Ramos (cell line): ENCODE measurements around the gene EEPD1.
"Not testable (repeated sequence)": the region's sequence is repeated elsewhere in the genome, so short reads cannot be mapped to it uniquely, and the experiment has no call there.

ENCODE experiments used
- in situ Hi-C: fragments of 300-500 bp; cut with MboI; formaldehyde crosslinking; loops from one replicate; pipeline ENCODE4 v1.14.3; 2022; ENCODE audit warnings: low sequenced_read_pairs; ENCODE audit not compliant: unreplicated experiment

Gene EEPD1

DNA sequence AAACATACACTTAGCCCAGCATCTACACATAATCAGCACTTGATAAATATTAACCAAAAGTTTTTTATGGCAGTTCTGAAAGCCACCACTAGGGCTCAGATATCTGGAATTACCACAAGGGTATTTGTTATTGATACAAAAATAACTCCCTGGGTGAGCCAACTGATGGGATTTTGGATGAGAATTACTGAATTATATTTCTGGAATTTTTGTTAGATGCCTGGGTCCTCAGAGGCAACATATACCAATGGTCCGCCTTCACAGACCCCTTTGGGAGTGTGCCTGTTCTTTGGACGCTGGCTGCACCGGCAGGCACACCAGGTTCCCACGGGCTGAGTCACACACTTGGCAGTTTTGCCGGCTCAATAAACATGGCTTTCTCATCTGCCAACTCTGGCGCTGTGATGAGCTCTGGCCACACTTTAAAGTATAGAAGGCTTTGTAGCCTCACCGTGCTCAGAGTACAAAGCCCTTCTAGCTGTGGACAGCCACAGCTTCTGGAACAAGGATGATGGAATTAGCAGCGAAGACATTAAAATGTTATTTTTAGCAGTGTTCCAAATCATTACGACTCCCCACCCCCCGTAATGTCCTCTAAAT, 24.5 kb upstream of the EEPD1 start:
- in situ Hi-C loops, result no loop called here

DNA sequence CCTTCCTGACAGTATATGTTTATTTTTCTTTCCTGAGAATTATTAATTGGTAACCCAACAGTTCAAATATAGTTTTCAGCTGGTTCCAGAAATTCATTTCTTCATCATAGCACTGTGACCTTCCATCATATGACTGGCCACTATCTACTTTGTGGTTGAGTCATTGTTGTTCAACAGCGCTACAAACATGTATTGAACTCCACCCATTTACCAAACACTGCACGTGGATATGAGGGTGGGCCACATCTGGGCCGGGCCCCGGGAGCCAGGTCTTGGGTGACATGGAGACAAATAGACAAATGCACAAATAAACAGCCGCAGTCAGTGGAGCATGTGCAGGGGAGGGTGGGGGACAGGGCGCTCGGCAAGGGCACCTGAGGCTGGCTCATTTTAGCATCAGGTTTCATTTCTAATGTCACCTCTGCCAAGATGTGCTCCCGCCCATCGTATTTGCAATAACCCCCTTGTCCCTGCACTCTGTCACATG, 24.0 kb upstream of the EEPD1 start:
- in situ Hi-C loops, result no loop called here

DNA sequence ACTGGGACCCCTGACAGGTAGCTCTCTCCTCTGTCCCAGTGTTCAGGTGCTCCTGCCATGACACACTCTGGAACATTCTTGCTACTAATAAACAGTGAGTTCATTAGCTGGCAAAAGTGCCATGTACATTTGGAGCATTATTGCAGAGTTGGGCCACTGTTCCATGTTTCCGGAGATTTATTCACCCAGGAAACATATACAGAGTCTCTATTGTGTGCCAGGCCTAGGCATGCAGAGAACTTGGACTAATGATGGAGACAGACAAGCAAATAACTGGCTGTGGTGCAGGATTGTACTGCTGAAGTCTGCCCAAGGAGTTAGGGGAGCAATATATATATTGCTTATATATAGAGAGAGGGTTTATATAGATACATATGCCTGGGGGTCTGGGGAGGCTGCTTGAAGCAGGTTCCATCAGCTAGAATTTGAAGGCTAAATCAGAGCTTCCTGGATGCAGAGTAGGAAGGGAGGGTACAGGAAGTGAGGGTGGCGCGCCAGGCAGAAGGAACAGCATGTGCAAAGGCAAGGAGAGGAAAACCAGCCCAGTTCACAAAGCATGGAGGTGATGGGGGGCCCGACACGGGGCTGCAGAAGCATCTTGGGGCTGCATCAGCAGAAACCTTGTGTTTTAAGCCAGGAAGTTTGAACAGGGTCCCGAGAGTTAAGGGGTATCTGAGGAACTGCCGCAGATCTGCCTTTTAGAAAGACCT, 22.7 kb upstream of the EEPD1 start:
- in situ Hi-C loops, result no loop called here

DNA sequence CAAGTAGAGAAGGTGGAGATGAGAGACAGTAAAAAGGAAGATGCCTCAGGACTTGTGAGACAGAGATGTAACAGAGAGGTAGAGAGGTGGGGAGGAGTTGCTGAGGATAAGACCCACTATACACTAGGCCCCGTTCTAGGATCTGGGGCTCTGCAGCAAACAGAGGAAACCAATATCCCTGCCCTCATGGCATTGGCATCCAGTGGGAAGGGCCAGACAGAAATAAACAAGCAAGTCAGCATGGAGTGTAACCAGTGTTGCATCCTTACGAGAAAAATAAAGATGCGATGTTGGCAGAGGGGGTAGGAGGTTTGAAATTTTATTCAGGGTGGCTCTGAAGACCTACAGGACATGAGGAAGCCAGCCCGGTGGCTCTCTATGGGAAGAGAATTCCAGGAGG, 22.0 kb upstream of the EEPD1 start:
- in situ Hi-C loops, result no loop called here

DNA sequence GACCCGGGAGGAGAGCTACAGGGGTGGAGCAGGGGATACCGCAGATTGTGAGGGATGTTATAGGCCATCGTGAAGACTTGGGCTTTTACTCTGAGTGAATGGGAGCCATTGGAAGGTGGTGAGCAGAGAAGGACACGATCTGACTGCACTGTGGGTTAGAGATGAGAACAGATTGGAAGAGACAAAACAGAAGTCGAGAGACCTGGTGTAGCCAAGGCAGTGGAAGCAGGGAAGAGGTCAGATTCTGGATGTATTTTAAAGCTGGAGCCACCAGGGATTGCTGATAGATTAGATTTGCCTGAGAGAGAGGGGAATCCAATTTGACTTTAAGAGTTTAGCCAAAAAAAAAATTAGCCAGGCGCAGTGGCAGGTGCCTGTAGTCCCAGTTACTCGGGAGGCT, 21.6 kb upstream of the EEPD1 start:
- in situ Hi-C loops, result no loop called here

DNA sequence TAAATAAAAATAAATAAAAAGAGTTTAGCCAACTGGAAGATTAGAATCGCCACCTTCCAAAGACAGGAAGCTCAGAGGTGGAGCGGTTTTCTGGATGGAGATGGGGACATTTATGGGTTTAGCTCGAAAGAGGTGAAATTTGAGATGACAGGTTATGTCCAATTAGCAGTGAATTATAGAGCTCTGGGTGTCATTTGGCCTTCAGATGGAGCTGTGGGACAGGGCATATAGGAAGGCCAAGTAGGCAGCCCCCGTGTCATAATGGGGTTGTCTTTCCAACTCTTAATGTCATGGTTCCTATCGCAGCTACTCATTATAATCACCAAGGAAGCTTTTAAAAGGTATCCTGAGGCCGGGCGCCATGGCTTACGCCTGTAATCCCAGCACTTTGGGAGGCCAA, 21.0 kb upstream of the EEPD1 start:
- in situ Hi-C loops, result no loop called here

DNA sequence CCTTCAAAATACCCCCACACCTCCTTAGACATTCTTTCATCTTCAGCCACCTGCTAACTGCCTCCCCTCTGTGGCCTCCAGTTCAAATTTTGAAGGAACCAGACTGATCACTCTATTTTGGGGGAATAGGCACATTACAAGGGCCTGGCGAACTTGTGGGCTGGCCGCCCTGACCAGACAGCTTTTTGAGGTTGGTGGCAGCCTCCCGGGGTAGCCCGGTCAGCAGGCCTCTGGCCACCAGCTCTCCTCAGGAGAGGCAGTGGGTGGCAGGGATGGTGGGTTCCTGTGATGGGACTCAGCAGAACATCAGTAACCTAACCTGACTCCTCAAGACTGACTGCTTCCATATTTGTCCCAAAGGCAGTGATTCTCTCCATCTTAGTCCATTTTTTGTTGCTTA, 17.4 kb upstream of the EEPD1 start:
- in situ Hi-C loops, result no loop called here

DNA sequence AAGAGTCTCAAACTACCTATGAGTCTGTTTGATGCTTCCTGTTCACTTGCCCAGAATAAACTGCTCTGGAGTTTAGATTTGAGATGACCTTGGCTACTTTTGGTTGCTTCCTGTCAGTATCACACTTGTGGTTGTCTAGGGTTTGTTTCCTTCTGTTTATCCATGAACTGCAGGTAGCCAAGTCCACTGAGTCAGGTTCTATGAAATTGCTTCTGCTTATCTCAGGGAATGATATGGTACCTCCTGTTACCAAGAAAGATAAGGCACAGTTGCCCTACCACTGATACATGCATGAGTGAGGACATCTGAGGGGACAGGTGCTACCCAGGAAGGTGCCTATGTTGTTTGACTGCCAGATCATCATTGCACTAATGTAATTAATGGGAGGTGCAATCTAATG, 15.8 kb upstream of the EEPD1 start:
- in situ Hi-C loops, result no loop called here

DNA sequence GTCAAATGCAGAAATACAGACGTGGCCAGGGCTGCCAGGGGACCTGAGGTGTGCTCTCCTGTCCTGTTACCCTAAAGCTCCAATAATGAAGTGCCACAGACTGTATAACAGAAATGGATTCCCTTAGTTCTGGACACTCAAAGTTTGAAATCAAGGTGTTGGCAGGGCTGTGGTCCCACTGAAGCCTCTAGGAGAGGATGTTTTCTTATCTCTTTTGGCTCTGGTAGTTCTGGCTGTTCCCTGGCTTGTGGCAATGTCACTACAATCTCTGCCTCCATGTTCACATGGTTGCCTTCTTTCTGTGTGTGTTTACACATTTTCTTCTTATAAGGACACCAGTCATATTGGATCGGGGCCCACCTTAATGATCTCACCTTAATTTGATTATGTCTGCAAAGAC, 15.3 kb upstream of the EEPD1 start:
- in situ Hi-C loops, result no loop called here

DNA sequence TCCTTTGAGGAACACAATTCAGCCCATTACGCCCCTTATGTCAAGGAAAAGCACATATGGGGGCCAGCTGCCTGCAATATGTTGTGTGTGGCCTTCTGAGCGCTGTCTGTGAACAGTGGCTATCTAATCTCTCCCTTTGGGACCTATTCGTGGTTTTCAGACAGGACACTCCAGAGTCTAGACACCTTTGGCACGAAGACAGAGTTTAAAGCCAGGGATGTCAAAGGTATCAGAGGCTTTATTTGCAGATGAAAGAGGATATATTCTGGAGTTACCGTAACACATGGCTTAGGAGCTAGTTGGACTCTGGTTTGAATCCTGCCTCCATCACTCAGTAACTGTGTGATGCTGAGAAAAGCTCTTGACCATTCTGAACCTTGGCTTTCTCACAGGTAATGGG, 14.8 kb upstream of the EEPD1 start:
- in situ Hi-C loops, result no loop called here

DNA sequence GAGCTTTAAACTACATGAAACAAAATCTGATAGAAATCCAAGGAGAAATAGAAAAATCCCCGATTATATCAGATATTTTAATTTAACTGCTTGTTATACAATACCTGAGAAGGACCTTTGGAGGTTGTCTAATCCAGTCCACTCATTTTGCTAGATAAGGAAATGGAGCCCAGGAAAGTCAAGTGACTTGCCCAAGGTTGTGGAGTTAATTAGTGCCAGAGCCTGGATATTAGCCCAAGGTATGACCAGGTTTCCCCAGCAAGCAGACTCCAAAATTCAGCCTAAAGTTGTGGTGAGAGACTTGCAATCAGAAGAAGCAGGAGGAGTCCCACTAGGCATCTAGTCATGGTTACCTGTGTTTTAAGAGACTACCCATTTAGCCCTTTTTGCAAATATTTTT, 11.7 kb upstream of the EEPD1 start:
- in situ Hi-C loops, result no loop called here

DNA sequence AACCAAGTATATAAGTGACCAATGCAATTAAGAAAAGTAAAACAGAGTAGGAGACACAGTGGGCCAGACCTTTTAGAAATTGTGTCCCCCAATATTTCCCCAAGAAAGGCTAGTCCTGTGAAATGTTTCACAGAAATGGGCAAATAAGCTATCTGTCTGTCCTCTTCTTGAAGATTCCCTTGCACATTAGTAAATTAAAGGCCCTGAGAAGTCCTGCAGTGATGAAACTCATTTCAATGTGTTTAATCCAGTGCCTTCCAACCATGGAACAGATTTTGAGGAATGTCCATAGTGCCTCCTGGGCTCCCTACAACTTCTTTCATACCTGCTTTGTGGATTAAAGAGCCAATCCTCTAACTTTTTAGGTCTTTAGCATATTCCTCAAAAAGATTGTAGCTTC, 11.2 kb upstream of the EEPD1 start:
- in situ Hi-C loops, result no loop called here

DNA sequence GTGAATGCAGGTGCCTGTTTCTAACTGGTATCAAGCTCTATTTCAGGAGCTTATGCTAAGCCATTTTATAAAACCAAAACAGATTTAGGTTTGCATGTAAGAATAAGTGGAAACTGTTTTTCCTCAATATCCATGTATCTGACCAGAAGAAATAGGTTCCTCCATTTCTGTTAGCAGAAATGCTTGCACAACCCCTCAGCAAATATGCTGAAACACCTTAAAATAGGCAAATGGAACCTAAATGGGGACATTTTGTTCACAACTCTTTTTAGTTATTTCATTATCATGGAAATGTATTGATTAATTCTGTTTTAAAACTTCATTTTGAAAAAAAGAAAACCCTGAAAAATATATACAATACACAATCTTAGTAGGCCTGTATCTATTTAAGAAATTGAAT, 8.9 kb upstream of the EEPD1 start:
- in situ Hi-C loops, result no loop called here

DNA sequence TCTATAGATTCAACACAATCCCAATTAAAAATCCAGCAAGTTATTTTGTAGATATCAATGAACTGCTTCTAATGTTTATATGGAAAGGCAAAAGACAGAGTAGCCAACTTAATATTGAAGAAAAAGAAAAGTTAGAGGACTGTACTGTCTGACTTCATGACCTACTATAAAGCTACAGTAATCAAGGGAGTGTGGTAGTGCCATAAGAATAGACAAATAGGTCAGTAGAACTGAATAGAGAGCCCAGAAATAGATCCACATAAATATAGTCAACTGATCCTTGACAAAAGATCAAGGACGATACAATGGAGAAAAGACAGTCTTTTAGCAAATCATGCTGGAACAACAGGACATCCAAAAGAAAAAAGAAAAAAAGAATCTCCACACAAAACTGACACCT, 7.4 kb upstream of the EEPD1 start:
- in situ Hi-C loops, result no loop called here

DNA sequence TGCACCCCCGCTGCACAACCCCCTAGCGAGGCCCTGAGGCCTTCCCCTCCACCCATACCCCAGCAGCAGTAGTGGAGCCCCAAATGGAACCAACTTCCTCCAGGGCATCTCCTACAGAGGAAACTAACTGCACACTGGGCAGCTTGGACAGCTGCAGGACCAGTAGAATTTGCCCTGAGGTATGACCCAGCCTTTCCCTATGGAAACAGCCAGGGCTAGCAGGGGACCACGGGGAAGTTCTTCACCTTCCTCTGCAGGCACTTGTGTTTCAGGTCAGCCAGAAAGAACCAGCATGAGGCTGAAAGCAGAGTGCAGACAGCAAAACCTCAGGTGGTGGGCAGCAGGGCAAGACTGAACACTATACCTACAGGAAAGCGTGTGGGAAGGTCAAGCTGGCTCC, 5.7 kb upstream of the EEPD1 start:
- in situ Hi-C loops, result no loop called here

DNA sequence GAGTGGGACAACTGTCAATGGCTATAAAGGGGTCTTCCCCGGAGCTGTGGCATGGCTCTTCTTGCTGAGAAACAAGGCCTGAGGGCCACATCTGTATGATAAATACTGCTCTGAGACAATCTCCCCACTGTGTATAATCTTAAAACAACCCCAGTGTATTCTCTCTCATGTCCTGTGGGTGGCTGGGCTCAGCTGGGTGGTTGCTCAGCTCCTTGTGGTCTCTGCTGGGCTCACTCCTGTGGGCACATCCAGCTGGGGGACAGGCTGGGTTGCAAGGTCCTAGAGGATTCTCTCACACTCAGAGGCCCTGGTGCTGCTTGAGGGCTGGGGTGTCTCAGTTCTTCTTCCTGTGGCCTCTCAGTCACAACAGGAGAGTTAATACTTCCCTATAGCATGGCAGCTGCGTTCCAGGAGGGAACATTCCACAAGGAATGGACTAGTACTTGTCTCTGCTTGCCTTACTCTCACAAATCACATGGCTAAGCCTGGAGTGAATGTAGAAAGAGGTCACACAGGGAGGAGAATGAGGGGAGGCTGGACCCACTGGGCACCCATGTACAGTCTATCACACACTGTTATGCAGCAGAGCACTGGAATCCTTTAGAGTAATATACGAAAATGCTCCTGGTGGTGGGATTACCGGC, 4.5 kb upstream of the EEPD1 start:
- in situ Hi-C loops, result no loop called here

DNA sequence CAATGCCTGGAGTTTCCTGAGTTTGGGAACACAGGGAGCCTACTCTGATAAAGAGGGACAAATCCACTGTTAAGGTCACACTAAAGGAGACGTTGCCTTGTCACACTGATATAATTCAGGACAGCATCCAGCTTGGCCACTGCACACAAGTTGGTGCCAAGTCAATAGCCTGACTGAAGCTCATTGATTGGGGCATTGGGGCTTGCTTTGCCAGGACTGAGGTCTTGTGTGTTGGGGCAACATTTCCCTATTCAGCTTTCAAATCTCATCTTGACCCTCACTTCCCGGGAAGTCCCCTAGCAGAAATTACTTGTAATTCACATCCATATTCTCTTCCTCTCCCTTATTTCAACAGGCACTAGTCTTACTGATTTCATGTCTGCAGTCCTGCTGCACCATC, 3.8 kb upstream of the EEPD1 start:
- in situ Hi-C loops, result not testable (repeated sequence)

DNA sequence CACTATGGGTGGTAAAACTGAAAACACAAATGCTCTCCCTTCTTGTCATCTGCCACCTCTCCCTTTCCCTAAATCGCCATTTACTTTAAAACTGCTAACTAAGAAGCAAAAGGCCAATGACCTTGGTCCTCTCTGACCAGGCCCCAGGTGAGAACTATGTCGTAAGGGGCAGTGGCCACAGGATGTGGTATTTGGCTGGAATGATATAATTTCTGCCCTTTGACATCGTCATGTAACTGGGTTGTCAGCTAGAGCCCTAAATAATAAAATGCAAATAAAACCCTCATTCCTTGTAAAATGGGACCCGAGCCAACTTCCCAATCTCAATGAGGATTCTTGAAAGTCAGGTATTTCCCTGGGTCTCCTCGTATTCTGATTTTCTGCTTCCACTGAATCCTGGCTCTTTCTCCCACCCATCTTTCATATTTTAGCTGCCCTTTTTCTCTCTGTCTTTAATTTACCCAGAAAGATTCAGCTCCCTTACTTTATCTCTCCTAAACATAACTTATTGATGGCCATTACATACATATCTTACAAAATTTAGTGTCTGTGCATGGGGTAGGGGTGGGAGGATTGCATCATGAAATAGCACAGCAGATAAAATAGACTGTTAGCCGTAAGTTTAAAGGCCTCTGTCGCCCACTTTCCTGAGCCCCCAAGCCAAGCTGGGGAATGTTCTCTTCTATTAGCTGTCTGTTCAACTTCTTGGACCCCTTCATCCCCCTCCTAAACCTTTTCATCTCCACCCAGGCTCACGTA, 3.2 kb upstream of the EEPD1 start:
- in situ Hi-C loops, result no loop called here

DNA sequence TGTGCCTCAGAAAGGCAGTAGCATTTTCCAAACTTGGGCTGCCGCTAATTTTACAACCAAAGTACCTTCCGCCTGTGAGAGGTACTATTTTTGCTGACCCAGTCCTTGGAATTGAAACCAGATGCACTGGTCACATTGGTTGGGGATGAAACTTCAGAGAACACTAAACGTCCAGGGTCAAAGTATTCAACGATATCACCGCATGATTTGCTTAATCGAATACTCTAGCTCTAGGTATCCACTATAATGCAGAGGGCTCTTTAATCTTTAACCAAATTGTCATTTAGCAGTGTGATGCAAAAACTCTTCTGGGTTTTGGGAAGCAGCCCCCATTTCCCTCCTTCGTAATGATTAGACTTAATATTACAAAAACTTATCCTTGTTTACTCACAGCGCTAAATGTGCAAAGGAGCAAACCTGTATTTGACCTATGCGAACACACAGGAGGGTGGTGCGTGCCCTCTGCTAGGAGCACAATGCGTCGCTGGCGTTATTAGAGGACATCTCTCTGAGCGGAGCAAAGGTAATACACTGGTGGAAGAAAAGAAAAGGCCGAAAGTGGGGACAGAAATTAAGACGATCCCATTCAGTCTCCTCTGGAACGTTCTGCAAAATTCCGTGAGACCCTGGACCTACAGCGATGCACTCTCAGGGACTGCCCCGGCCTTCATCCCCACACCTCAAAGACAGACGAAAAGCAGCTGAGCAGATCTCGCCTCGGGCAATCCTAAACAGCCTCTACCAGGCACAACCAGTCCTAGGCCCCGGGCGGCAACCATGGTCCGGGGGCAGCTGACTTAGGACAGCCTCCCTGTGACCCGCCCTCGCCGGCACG, 916 bp upstream of the EEPD1 start:
- in situ Hi-C loops, result no loop called here

DNA sequence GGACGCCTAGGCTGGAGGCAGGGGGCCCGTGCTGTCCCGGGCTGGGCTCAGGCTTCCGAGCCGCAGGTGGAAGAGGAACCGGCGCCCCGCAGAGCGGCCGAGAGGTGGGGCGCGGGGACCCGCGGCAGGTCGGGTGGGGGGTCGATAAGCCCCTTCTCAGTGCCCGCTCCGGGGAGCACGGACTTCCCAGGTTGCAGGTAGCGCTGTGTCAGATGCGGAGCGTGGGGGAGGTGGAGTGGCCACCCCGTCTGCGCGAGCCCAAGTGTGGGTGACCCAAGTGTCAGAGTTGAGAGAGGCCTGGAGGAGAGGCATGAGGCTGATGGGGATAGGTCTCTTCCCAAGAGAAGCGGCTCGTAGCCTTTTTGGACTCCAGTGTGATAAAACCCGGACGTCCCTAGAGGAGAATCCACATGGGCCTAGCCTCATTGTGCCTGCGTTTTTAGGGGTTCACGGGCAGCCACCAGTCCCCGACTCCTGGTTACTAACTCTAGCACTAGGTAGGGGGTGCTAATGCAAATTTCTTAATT, 580 bp downstream of the EEPD1 start:
- in situ Hi-C loops, result no loop called here
